Activated naive CD4-positive, alpha-beta T cell (primary cell): ENCODE measurements around the gene SSR2.
"Not testable (repeated sequence)": the region's sequence is repeated elsewhere in the genome, so short reads cannot be mapped to it uniquely, and the experiment has no call there.

Experiments used
- DNase-seq, 4 experiments: peaks; one replicate each; lab custom pipeline; 2025; lab: John Stamatoyannopoulos, UW

Gene SSR2

GRCh38 chr1:156048663-156049258 is 28.0 kb upstream of the SSR2 start:
- DNase-seq: no peak

- DNase-seq: no peak
These were observed 24.3 kb upstream of the SSR2 start for GRCh38 chr1:156045076-156045475.

- DNase-seq: no peak
These were observed 22.1 kb upstream of the SSR2 start for GRCh38 chr1:156042828-156043227.

GRCh38 chr1:156034991-156035390 is 14.2 kb upstream of the SSR2 start:
- not testable (repeated sequence) for DNase-seq

- no peak for DNase-seq
These were observed 12.3 kb upstream of the SSR2 start for GRCh38 chr1:156033011-156033410.

- no peak for DNase-seq
These were observed 5.8 kb upstream of the SSR2 start for GRCh38 chr1:156026588-156026987.

GRCh38 chr1:156025876-156026275 is 5.1 kb upstream of the SSR2 start:
- DNase-seq: no peak

- DNase-seq: no peak
These were observed 4.0 kb upstream of the SSR2 start for GRCh38 chr1:156024801-156025200.

GRCh38 chr1:156021954-156022353 is 1.2 kb upstream of the SSR2 start:
- DNase-seq: no peak

GRCh38 chr1:156021093-156021428 is 310 bp upstream of the SSR2 start:
- no peak for DNase-seq

- DNase-seq: no peak
These were observed 832 bp downstream of the SSR2 start for GRCh38 chr1:156019946-156020292.

GRCh38 chr1:156014829-156015228 is 5.9 kb downstream of the SSR2 start:
- no peak for DNase-seq

GRCh38 chr1:156012051-156012817 is 8.5 kb downstream of the SSR2 start:
- no peak for DNase-seq

- DNase-seq: no peak
These were observed 11.3 kb downstream of the SSR2 start for GRCh38 chr1:156009404-156009803.

- DNase-seq: no peak
These were observed 13.9 kb downstream of the SSR2 start for GRCh38 chr1:156006666-156007376.

GRCh38 chr1:156004843-156005584 is 15.7 kb downstream of the SSR2 start:
- DNase-seq: no peak

- no peak for DNase-seq
These were observed 16.9 kb downstream of the SSR2 start for GRCh38 chr1:156003923-156004188.

- DNase-seq: no peak
These were observed 18.4 kb downstream of the SSR2 start for GRCh38 chr1:156002188-156002911.

GRCh38 chr1:156001662-156002171 is 19.0 kb downstream of the SSR2 start:
- no peak for DNase-seq

GRCh38 chr1:156001021-156001661 is 19.6 kb downstream of the SSR2 start:
- DNase-seq: no peak

GRCh38 chr1:155999964-156000363 is 20.8 kb downstream of the SSR2 start:
- DNase-seq: no peak

- no peak for DNase-seq
These were observed 24.6 kb downstream of the SSR2 start for GRCh38 chr1:155996166-155996565.
